Endothelial cell of umbilical vein (primary cell): ENCODE measurements around the gene FAM219A. TPM values are rescaled to one million over a fixed set of nuclear protein-coding genes. Genes with fewer than 3 reads are reported as not detected.

Source experiments
- BruUV-seq: library from RNA; stranded (reverse); fragments of 400-500 nt; replicated peaks from 2 replicates; lab custom pipeline; 2021; lab: Mats Ljungman, UMichigan
- CTCF ChIA-PET: fragments of 300-600, 350-600 bp; sonication (Branson Sonifier 250); formaldehyde crosslinking; loops from one replicate; lab custom pipeline; 2021; ENCODE audit warnings: antibody characterized with exemption, inconsistent platforms; lab: Charles Lee
- POLR2A ChIA-PET: fragments of 300-600, 350-600 bp; sonication (Branson Sonifier 250); formaldehyde crosslinking; loops from one replicate; lab custom pipeline; 2021; ENCODE audit warnings: antibody characterized with exemption, inconsistent platforms; lab: Charles Lee
- DNase-seq: peaks from one replicate; pipeline ENCODE4 v3.0.0-alpha.2; 2011; ENCODE audit warnings: low read depth, low spot score
- FAIRE-seq: peaks from 2 replicates; lab custom pipeline; 2011; peaks lifted over from hg19 to GRCh38; lab: Jason Lieb, UNC
- H2AFZ ChIP-seq: 2 replicates; pipeline ENCODE4 v1.6.0; 2012; ENCODE audit warnings: low read depth, low read length, control low read depth, inconsistent platforms
- H3K27ac ChIP-seq: 2 replicates; pipeline ENCODE4 v1.5.1; 2011; ENCODE audit warnings: low read depth, mild to moderate bottlenecking, control low read depth, low read length, moderate library complexity; ENCODE audit not compliant: insufficient read depth
- H3K27me3 ChIP-seq, 2 experiments: 2 replicates each; pipeline versions ENCODE4 v1.6.0 to v1.6.1; 2011; ENCODE audit warnings: low read length in 2 of 2, mixed read lengths in 1 of 2; ENCODE audit not compliant: control insufficient read depth in 2 of 2, insufficient read depth in 2 of 2
- H3K36me3 ChIP-seq, 2 experiments: 2 replicates in 1 of 2; 3 replicates in 1 of 2; pipeline ENCODE4 v1.5.1; 2011; ENCODE audit warnings: low read length in 2 of 2, mild to moderate bottlenecking in 1 of 2, moderate library complexity in 1 of 2; ENCODE audit not compliant: control insufficient read depth in 2 of 2, insufficient read depth in 2 of 2; ENCODE audit errors: extremely low read depth in 1 of 2
- H3K4me1 ChIP-seq: 3 replicates; pipeline ENCODE4 v1.5.1; 2011; ENCODE audit warnings: mild to moderate bottlenecking, low read length; ENCODE audit not compliant: control insufficient read depth, insufficient read depth; ENCODE audit errors: extremely low read depth
- H3K4me2 ChIP-seq: 2 replicates; pipeline ENCODE4 v1.6.1; 2011; ENCODE audit warnings: low read length, control low read depth, mixed read lengths; ENCODE audit not compliant: insufficient read depth
- H3K4me3 ChIP-seq, 3 experiments: fragments of 200-600 bp in 1 of 3; sonication (generic), shearing (Covaris generic) in 1 of 3; replicated peaks in 1 of 3; 2 replicates each; pipeline ENCODE4 v1.5.1; 2011 to 2016; ENCODE audit warnings: control low read depth in 3 of 3, low read length in 3 of 3, mild to moderate bottlenecking in 2 of 3, inconsistent platforms in 1 of 3, low read depth in 1 of 3, moderate library complexity in 1 of 3; ENCODE audit not compliant: insufficient read depth in 1 of 3
- H3K79me2 ChIP-seq: 2 replicates; pipeline ENCODE4 v1.6.0; 2012; ENCODE audit warnings: low read length, inconsistent platforms; ENCODE audit not compliant: control insufficient read depth, insufficient read depth
- H3K9ac ChIP-seq: replicated peaks from 2 replicates; pipeline ENCODE3; 2011; ENCODE audit warnings: low read length, control low read depth; ENCODE audit not compliant: insufficient read depth; ENCODE audit errors: extremely low read depth
- H3K9me1 ChIP-seq: replicated peaks from 3 replicates; pipeline ENCODE4 v1.6.0; 2011; ENCODE audit warnings: mild to moderate bottlenecking, low read length; ENCODE audit not compliant: control insufficient read depth, insufficient read depth; ENCODE audit errors: extremely low read depth
- H3K9me3 ChIP-seq: replicated peaks from 2 replicates; pipeline ENCODE4 v1.5.1; 2012; ENCODE audit warnings: low read length, inconsistent platforms; ENCODE audit not compliant: control insufficient read depth, insufficient read depth
- H4K20me1 ChIP-seq: replicated peaks from 2 replicates; pipeline ENCODE3; 2011; ENCODE audit warnings: mild to moderate bottlenecking, low read length; ENCODE audit not compliant: control insufficient read depth, insufficient read depth; ENCODE audit errors: extremely low read depth
- JUN ChIP-seq: IDR thresholded peaks from 2 replicates; pipeline ENCODE4 v1.6.1; 2011; ENCODE audit warnings: borderline replicate concordance, low read depth; ENCODE audit not compliant: insufficient read length, insufficient read depth
- MYC ChIP-seq: IDR thresholded peaks from one replicate; pipeline ENCODE4 v1.6.1; 2011; ENCODE audit warnings: mild to moderate bottlenecking, low read depth, low read length
- POLR2A ChIP-seq: IDR thresholded peaks from 2 replicates; pipeline ENCODE4 v1.6.1; 2012; ENCODE audit warnings: low read depth, mild to moderate bottlenecking, control low read depth, low read length
- POLR2AphosphoS5 ChIP-seq: IDR thresholded peaks from 2 replicates; pipeline ENCODE4 v1.6.1; 2012; ENCODE audit warnings: low read depth, mild to moderate bottlenecking, control low read depth, low read length, moderate library complexity; ENCODE audit not compliant: insufficient read depth
- dilution Hi-C: fragments of 300-500 bp; cut with MboI; formaldehyde crosslinking; loops from one replicate; pipeline ENCODE4 v1.15.0; 2019; ENCODE audit warnings: low sequenced_read_pairs; ENCODE audit not compliant: extremely low pct_ligation_motif_present
- intact Hi-C: fragments of 100-400 bp; cut with micrococcal nuclease; formaldehyde crosslinking; loops from one replicate; pipeline ENCODE4 v1.10.0; 2022
- polyA plus RNA-seq, 4 experiments: library from polyadenylated mRNA; depleted of rRNA in 3 of 4; stranded (reverse) in 3 of 4; unstranded in 1 of 4; fragments of >200 nt; gene quantifications; 2 replicates each; pipeline versions ENCODE4 v1.2.1 to v1.2.3, GENCODE V29; 2011 to 2012; ENCODE audit warnings: missing spikeins in 1 of 4
- total RNA-seq: library from RNA; stranded (reverse); gene quantifications from 2 replicates; pipeline ENCODE4 v1.2.3, GENCODE V29; 2021
- TF ChIP-seq, protein P1 (sequence below), 2 donors: IDR thresholded peaks; 1 replicate in 1 of 2; 2 replicates in 1 of 2; pipeline ENCODE4 v1.5.1; 2011; ENCODE audit warnings: low read length in 2 of 2, mild to moderate bottlenecking in 2 of 2, moderate library complexity in 2 of 2, control low read depth in 1 of 2, inconsistent platforms in 1 of 2, low read depth in 1 of 2; ENCODE audit not compliant: insufficient read depth in 1 of 2; ENCODE audit errors: extremely low read depth in 1 of 2

Gene FAM219A
- total and polyA plus RNA-seq, 2 donors (not counting 3 experiments of a cell fraction or from before 2014, with no cell fraction given): 18.1 to 35.7 TPM

DNA sequence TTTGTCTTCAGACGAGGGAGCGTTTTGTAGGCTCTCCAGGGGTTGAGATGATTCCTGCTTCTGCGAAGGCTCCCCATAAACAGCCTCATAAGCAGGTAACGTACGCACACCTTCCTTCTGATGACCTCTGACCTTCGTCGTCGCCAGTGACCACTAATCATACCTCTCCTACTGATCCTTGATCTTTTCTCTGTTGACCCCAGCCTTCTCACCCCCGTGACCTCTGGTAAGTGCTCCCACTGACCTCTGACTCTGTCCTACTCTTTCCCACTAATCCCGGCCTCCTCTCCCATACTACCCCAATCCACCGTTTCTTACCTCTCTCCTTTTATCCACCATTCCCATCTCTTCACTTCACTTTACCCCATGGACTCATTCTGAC lies 580 bp upstream of the FAM219A start:
- intact Hi-C loops (loop anchor here (1.0 to 5.0 kb wide), 2 partner anchors 37 to 153 kb away; partner anchors contain the start of gene RPP25L), dilution Hi-C loops (no loop called here)
- H3K4me2 ChIP-seq: peak overlapping the region; percentile 8
- peak overlapping the region; percentile 11 for H2AFZ ChIP-seq
- TF ChIP-seq POLR2AphosphoS5: no peak
- no peak for TF ChIP-seq MYC
- no peaks in the 10 kb centered on the region for H3K9me1 ChIP-seq
- peaks cover 5 to 18% of the 10 kb centered on the region in 2 experiments for H3K27me3 ChIP-seq
- ChIA-PET POLR2A (interaction anchor here (0.9 kb wide), 1 partner anchor 18 kb away, joined by 3 read pairs; no protein-coding TSS in a partner anchor), CTCF (interaction anchor here (0.9 to 6.3 kb wide), 5 partner anchors 14 to 55 kb away, joined by 3 to 37 read pairs (median 3); no protein-coding TSS in a partner anchor)
- no peaks in the 10 kb centered on the region for H3K36me3 ChIP-seq
- no peak overlapping the region for H3K9ac ChIP-seq
- no TSS peak for BruUV-seq
- no peaks in the 10 kb centered on the region for H3K9me3 ChIP-seq
- no peak overlapping the region for H3K27ac ChIP-seq
- no peak overlapping the region for H3K4me3 ChIP-seq
- H3K79me2 ChIP-seq: peaks cover 33% of the 10 kb centered on the region
- peaks cover 16% of the 10 kb centered on the region for H3K4me1 ChIP-seq
- no peaks in the 10 kb centered on the region for H4K20me1 ChIP-seq
- FAIRE-seq (no peak), DNase-seq (no peak)

DNA sequence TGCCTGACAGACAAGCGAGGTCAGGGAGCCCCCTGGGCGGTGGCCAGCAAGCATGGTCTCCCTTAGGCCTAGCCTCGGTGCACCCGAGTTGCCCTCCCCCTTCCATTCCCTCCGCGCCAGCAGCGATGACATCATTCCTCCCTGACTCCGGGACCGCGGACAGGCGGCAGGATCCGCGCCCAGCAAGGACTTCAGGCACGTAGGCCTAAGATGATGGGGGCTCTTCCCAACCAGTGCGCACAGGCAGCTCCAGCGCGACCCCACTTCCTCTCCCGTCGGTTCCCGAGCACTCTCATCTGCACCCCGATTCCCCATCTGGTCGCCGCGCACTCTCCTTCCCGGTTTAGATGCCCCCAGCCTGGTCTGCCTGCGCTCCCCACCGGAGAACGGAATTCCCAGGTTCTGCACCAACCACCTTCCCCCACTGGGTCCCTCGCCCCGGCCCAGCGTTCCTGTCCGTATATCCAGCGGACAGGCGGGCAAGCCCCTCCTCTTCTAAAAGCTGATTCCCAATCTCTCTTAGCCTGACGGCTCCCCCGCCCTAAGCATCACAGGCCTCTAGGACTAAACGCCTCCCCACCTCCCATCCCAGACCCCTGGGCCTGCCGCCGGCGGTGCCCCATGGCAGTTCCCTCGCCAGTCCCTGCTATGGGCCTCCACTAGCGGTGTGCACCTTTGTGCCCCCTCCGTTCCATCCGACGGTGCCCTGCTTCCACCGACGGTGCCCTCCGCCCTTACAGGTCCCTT lies 931 bp downstream of the FAM219A start:
- Histone ChIP-seq H4K20me1 (peaks cover 3% of the 10 kb centered on the region), H3K4me2 (peak overlapping the region; percentile 61), H3K9me1 (no peaks in the 10 kb centered on the region), H2AFZ (peak overlapping the region; percentile 86), H3K79me2 (peaks cover 46% of the 10 kb centered on the region), H3K36me3 (no peaks in the 10 kb centered on the region), H3K9ac (peak overlapping the region; percentile 89), H3K27me3 (peaks cover 5 to 13% of the 10 kb centered on the region in 2 experiments), H3K9me3 (no peaks in the 10 kb centered on the region), H3K4me3 (peak overlapping the region; percentile 47 to 70 (median 67)), H3K4me1 (peaks cover 16% of the 10 kb centered on the region), H3K27ac (peak overlapping the region; percentile 74)
- DNase-seq (peak; percentile 81), FAIRE-seq (peak; percentile 89)
- intact Hi-C loops: loop anchor here (1.0 to 5.0 kb wide), 3 partner anchors 17 to 155 kb away; partner anchors contain the start of gene RPP25L
- ChIA-PET POLR2A (no interaction called here), CTCF (interaction anchor here (1.2 to 6.3 kb wide), 4 partner anchors 12 to 90 kb away, joined by 3 to 37 read pairs (median 4); no protein-coding TSS in a partner anchor)
- dilution Hi-C loops: no loop called here
- BruUV-seq: TSS peak; percentile 88
- no peak for TF ChIP-seq POLR2A
- TF ChIP-seq, protein P1, sequence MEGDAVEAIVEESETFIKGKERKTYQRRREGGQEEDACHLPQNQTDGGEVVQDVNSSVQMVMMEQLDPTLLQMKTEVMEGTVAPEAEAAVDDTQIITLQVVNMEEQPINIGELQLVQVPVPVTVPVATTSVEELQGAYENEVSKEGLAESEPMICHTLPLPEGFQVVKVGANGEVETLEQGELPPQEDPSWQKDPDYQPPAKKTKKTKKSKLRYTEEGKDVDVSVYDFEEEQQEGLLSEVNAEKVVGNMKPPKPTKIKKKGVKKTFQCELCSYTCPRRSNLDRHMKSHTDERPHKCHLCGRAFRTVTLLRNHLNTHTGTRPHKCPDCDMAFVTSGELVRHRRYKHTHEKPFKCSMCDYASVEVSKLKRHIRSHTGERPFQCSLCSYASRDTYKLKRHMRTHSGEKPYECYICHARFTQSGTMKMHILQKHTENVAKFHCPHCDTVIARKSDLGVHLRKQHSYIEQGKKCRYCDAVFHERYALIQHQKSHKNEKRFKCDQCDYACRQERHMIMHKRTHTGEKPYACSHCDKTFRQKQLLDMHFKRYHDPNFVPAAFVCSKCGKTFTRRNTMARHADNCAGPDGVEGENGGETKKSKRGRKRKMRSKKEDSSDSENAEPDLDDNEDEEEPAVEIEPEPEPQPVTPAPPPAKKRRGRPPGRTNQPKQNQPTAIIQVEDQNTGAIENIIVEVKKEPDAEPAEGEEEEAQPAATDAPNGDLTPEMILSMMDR (IDR thresholded peaks at IDR 0.05; ENCODE audit: extremely low read depth in 1 of 2, insufficient read depth in 1 of 2, low read depth in 1 of 2, low read length in 2 of 2): no peak
- peak; percentile 46 for TF ChIP-seq POLR2AphosphoS5
- peak; percentile 48 for TF ChIP-seq JUN
